MG63 (cell line): ENCODE measurements around the gene PLCZ1. TPM values are rescaled to one million over a fixed set of nuclear protein-coding genes. Genes with fewer than 3 reads are reported as not detected.
"Not testable (repeated sequence)": the region's sequence is repeated elsewhere in the genome, so short reads cannot be mapped to it uniquely, and the experiment has no call there.

Experiments
- DNase-seq: peaks from one replicate; pipeline ENCODE4 v3.0.0-alpha.2; 2020
- H3K27me3 ChIP-seq: fragments of 250-450 bp; sonication (Bioruptor Pico); 2 replicates; pipeline ENCODE4 v1.5.1; 2020; ENCODE audit warnings: mild to moderate bottlenecking, moderate library complexity
- H3K36me3 ChIP-seq: fragments of 250-450 bp; sonication (Bioruptor Pico); 2 replicates; pipeline ENCODE4 v1.5.1; 2020; ENCODE audit warnings: mild to moderate bottlenecking, moderate library complexity
- H3K4me3 ChIP-seq: fragments of 250-450 bp; sonication (Bioruptor Pico); 2 replicates; pipeline ENCODE4 v1.5.1; 2020; ENCODE audit warnings: mild to moderate bottlenecking, moderate library complexity
- H3K9me3 ChIP-seq: fragments of 250-450 bp; sonication (Bioruptor Pico); 2 replicates; pipeline ENCODE4 v1.5.1; 2020; ENCODE audit warnings: mild to moderate bottlenecking, moderate library complexity
- total RNA-seq: library from RNA; depleted of rRNA; stranded (reverse); fragments of >200 nt; shearing (Covaris generic); gene quantifications from 2 replicates; pipeline ENCODE4 v1.2.3, GENCODE V29; 2014; ENCODE audit warnings: low replicate concordance

PLCZ1 gene
- total RNA-seq, 1 experiment from 2014 or later, result not detected

GRCh38 chr12:18719922-18720510 is 17.8 kb downstream of the PLCZ1 start:
- H3K9me3 ChIP-seq, result peaks cover 2% of the 10 kb centered on the region; the same call in 1 of the 2 replicates
- no peak overlapping the region for H3K4me3 ChIP-seq
- no peaks in the 10 kb centered on the region for H3K36me3 ChIP-seq
- H3K27me3 ChIP-seq, result no peaks in the 10 kb centered on the region
- DNase-seq, result no peak

- Histone ChIP-seq H3K4me3 (no peak overlapping the region), H3K9me3 (peaks cover 2% of the 10 kb centered on the region; the same call in 1 of the 2 replicates), H3K36me3 (no peaks in the 10 kb centered on the region), H3K27me3 (no peaks in the 10 kb centered on the region)
- DNase-seq, result no peak
Observed at GRCh38 chr12:18718462-18718861, 19.4 kb downstream of the PLCZ1 start.

- H3K27me3 ChIP-seq, result no peaks in the 10 kb centered on the region
- H3K36me3 ChIP-seq, result no peaks in the 10 kb centered on the region
- DNase-seq, result no peak
- no peak overlapping the region for H3K4me3 ChIP-seq
- no peaks in the 10 kb centered on the region for H3K9me3 ChIP-seq
Observed at GRCh38 chr12:18716236-18716635, 21.6 kb downstream of the PLCZ1 start.

GRCh38 chr12:18706798-18707197 is 31.0 kb downstream of the PLCZ1 start:
- Histone ChIP-seq H3K27me3 (no peaks in the 10 kb centered on the region), H3K4me3 (no peak overlapping the region), H3K9me3 (peaks cover 2% of the 10 kb centered on the region), H3K36me3 (no peaks in the 10 kb centered on the region)
- DNase-seq, result peak; percentile 39

GRCh38 chr12:18703911-18704310 is 33.9 kb downstream of the PLCZ1 start:
- Histone ChIP-seq H3K9me3 (no peaks in the 10 kb centered on the region), H3K27me3 (no peaks in the 10 kb centered on the region), H3K36me3 (no peaks in the 10 kb centered on the region), H3K4me3 (no peak overlapping the region)
- DNase-seq, result no peak

GRCh38 chr12:18703321-18703720 is 34.5 kb downstream of the PLCZ1 start:
- no peak for DNase-seq
- no peak overlapping the region for H3K4me3 ChIP-seq
- H3K36me3 ChIP-seq, result no peaks in the 10 kb centered on the region
- H3K9me3 ChIP-seq, result no peaks in the 10 kb centered on the region
- no peaks in the 10 kb centered on the region for H3K27me3 ChIP-seq

- Histone ChIP-seq H3K4me3 (no peak overlapping the region), H3K36me3 (no peaks in the 10 kb centered on the region), H3K27me3 (no peaks in the 10 kb centered on the region), H3K9me3 (no peaks in the 10 kb centered on the region)
- DNase-seq, result peak; percentile 57
Observed at GRCh38 chr12:18700271-18700670, 37.5 kb downstream of the PLCZ1 start.

GRCh38 chr12:18696971-18697602 is 40.7 kb downstream of the PLCZ1 start:
- H3K4me3 ChIP-seq, result no peak overlapping the region

GRCh38 chr12:18693986-18694385 is 43.8 kb downstream of the PLCZ1 start:
- H3K27me3 ChIP-seq, H3K9me3 ChIP-seq, DNase-seq, H3K36me3 ChIP-seq, H3K4me3 ChIP-seq: not testable (repeated sequence)

More at GRCh38 chr12:18696971-18697602, 40.7 kb downstream of the PLCZ1 start:
- H3K9me3 ChIP-seq, result no peaks in the 10 kb centered on the region
- DNase-seq, result no peak
- no peaks in the 10 kb centered on the region for H3K27me3 ChIP-seq
- H3K36me3 ChIP-seq, result no peaks in the 10 kb centered on the region

GRCh38 chr12:18690653-18691052 is 47.2 kb downstream of the PLCZ1 start:
- DNase-seq, result peak; percentile 22
- Histone ChIP-seq H3K4me3 (no peak overlapping the region), H3K36me3 (no peaks in the 10 kb centered on the region), H3K9me3 (no peaks in the 10 kb centered on the region), H3K27me3 (no peaks in the 10 kb centered on the region)

- Histone ChIP-seq H3K4me3 (no peak overlapping the region), H3K9me3 (no peaks in the 10 kb centered on the region), H3K27me3 (no peaks in the 10 kb centered on the region), H3K36me3 (no peaks in the 10 kb centered on the region)
- DNase-seq, result no peak
Observed at GRCh38 chr12:18689771-18690170, 48.0 kb downstream of the PLCZ1 start.

- H3K4me3 ChIP-seq, result no peak overlapping the region
- DNase-seq, result no peak
- H3K27me3 ChIP-seq, result no peaks in the 10 kb centered on the region
- no peaks in the 10 kb centered on the region for H3K36me3 ChIP-seq
- no peaks in the 10 kb centered on the region for H3K9me3 ChIP-seq
Observed at GRCh38 chr12:18684430-18684829, 53.4 kb downstream of the PLCZ1 start.

GRCh38 chr12:18683327-18684013 is 54.3 kb downstream of the PLCZ1 start:
- Histone ChIP-seq H3K9me3 (no peaks in the 10 kb centered on the region), H3K4me3 (no peak overlapping the region), H3K36me3 (no peaks in the 10 kb centered on the region), H3K27me3 (no peaks in the 10 kb centered on the region)
- DNase-seq, result no peak

- no peak for DNase-seq
- Histone ChIP-seq H3K27me3 (no peaks in the 10 kb centered on the region), H3K4me3 (no peak overlapping the region), H3K9me3 (no peaks in the 10 kb centered on the region), H3K36me3 (no peaks in the 10 kb centered on the region)
Observed at GRCh38 chr12:18681818-18682217, 56.0 kb downstream of the PLCZ1 start.

GRCh38 chr12:18676996-18677588 is 60.7 kb downstream of the PLCZ1 start:
- no peak overlapping the region for H3K4me3 ChIP-seq
- DNase-seq, result no peak
- no peaks in the 10 kb centered on the region for H3K36me3 ChIP-seq
- H3K27me3 ChIP-seq, result no peaks in the 10 kb centered on the region
- H3K9me3 ChIP-seq, result no peaks in the 10 kb centered on the region

- no peaks in the 10 kb centered on the region for H3K9me3 ChIP-seq
Observed at GRCh38 chr12:18676141-18676540, 61.7 kb downstream of the PLCZ1 start.

GRCh38 chr12:18658829-18659228 is 79.0 kb downstream of the PLCZ1 start:
- Histone ChIP-seq H3K36me3 (no peaks in the 10 kb centered on the region), H3K27me3 (no peaks in the 10 kb centered on the region), H3K9me3 (peaks cover 15% of the 10 kb centered on the region), H3K4me3 (no peak overlapping the region)
- no peak for DNase-seq

More at GRCh38 chr12:18676141-18676540, 61.7 kb downstream of the PLCZ1 start:
- no peak overlapping the region for H3K4me3 ChIP-seq
- no peaks in the 10 kb centered on the region for H3K27me3 ChIP-seq
- DNase-seq, result no peak
- no peaks in the 10 kb centered on the region for H3K36me3 ChIP-seq
